ENCODE results near the gene FA2H.
A peak's percentile ranks its signal among the peaks of the same experiment; 100 is the strongest.
"Not testable (repeated sequence)": the region's sequence is repeated elsewhere in the genome, so short reads cannot be mapped to it uniquely, and the experiment has no call there.

FA2H gene

GRCh38 chr16:74680681-74681080 lies 93.9 kb downstream of the FA2H start:
- H3K4me3 ChIP-seq (ENCODE audit: low read depth, low read length): no peak overlapping the region
- TF ChIP-seq CTCF (IDR thresholded peaks at IDR 0.05; ENCODE audit: low read depth, low read length, missing control alignments): no peak
- in situ Hi-C loops (cut with HindIII; ENCODE audit: low sequenced_read_pairs): no loop called here
- peak; percentile 28 for DNase-seq (ENCODE audit: low read depth)

GRCh38 chr16:74679983-74680382 lies 94.6 kb downstream of the FA2H start:
- DNase-seq (ENCODE audit: low read depth): no peak
- TF ChIP-seq CTCF (IDR thresholded peaks at IDR 0.05; ENCODE audit: low read depth, low read length, missing control alignments): no peak
- no peak overlapping the region for H3K4me3 ChIP-seq (ENCODE audit: low read depth, low read length)
- in situ Hi-C loops (cut with HindIII; ENCODE audit: low sequenced_read_pairs): no loop called here

GRCh38 chr16:74677868-74678267 lies 96.8 kb downstream of the FA2H start:
- H3K4me3 ChIP-seq (ENCODE audit: low read depth, low read length): no peak overlapping the region
- no peak for TF ChIP-seq CTCF (IDR thresholded peaks at IDR 0.05; ENCODE audit: low read depth, low read length, missing control alignments)
- in situ Hi-C loops (cut with HindIII; ENCODE audit: low sequenced_read_pairs): no loop called here
- no peak for DNase-seq (ENCODE audit: low read depth)

- in situ Hi-C loops (cut with HindIII; ENCODE audit: low sequenced_read_pairs): no loop called here
- no peak overlapping the region for H3K4me3 ChIP-seq (ENCODE audit: low read depth, low read length)
- TF ChIP-seq CTCF (IDR thresholded peaks at IDR 0.05; ENCODE audit: low read depth, low read length, missing control alignments): no peak
- DNase-seq (ENCODE audit: low read depth): no peak
These were observed 100.7 kb downstream of the FA2H start for GRCh38 chr16:74673876-74674275.

- DNase-seq (ENCODE audit: low read depth); H3K4me3 ChIP-seq (ENCODE audit: low read depth, low read length); in situ Hi-C loops (cut with HindIII; ENCODE audit: low sequenced_read_pairs): not testable (repeated sequence)
These were observed 105.7 kb downstream of the FA2H start for GRCh38 chr16:74668877-74669276.

GRCh38 chr16:74667255-74667700 lies 107.3 kb downstream of the FA2H start:
- peak overlapping the region; percentile 78 for H3K4me3 ChIP-seq (ENCODE audit: low read depth, low read length)
- in situ Hi-C loops (cut with HindIII; ENCODE audit: low sequenced_read_pairs): no loop called here
- no peak for DNase-seq (ENCODE audit: low read depth)
- no peak for TF ChIP-seq CTCF (IDR thresholded peaks at IDR 0.05; ENCODE audit: low read depth, low read length, missing control alignments)

- DNase-seq (ENCODE audit: low read depth): peak; percentile 98
- in situ Hi-C loops (cut with HindIII; ENCODE audit: low sequenced_read_pairs): no loop called here
- TF ChIP-seq CTCF (IDR thresholded peaks at IDR 0.05; ENCODE audit: low read depth, low read length, missing control alignments): no peak
- peak within 1 kb of the TSS; percentile 78 for H3K4me3 ChIP-seq (ENCODE audit: low read depth, low read length)
These were observed 108.0 kb downstream of the FA2H start, which contains the start of gene RFWD3 for GRCh38 chr16:74666425-74667254. Gene RFWD3, minus strand, starts transcription at chr16:74666877. Its CDS starts 5,428 bp downstream, at chr16:74661449.
